ENCODE results near the gene EEF1AKMT2.
"Not testable (repeated sequence)": the region's sequence is repeated elsewhere in the genome, so short reads cannot be mapped to it uniquely, and the experiment has no call there.

The EEF1AKMT2 gene

DNA sequence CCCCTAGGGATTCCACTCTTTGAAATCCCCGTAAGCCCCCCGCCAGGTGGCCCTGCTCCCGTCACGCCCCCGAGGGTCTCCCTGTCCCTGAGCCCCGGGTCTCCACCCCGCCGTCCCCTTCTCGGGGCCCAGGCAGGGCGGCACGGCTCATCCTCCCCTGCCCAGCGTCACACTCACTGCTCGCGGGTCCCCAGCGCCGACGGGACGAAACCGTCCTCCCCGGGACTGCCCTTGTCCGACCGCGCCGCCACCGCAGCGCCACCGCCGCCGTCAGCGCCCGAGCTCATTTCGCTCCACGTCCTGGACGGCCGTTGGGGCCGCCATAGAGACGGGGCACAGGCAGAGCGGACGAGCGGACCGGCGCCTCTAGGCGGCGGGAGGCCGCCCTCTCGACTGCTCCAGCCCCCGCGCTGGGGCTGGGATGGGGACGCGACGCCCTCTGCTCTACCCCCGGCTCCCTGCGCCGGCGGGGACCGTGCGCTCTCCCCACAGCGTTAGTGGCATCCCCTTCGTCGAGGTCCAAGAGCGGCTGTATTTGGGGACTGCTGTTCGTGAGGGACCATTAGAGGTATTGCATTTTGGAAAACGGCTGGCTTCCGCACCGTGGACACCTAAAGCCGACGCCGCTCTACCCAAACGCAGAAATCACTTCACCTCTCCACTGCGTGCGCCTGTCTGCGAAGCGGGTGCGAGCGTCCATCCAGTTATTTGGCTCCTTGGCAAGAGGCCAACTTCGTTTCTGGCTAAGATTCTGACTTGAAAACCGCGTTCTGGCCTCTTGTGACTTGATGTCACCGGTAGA is at the start of gene EEF1AKMT2:
Gene EEF1AKMT2 (minus strand): TSS at position 341 of the 802 bp plus-strand sequence. CDS start 54 bp downstream, at position 287.
- peak; percentile 85 for DNase-seq

DNA sequence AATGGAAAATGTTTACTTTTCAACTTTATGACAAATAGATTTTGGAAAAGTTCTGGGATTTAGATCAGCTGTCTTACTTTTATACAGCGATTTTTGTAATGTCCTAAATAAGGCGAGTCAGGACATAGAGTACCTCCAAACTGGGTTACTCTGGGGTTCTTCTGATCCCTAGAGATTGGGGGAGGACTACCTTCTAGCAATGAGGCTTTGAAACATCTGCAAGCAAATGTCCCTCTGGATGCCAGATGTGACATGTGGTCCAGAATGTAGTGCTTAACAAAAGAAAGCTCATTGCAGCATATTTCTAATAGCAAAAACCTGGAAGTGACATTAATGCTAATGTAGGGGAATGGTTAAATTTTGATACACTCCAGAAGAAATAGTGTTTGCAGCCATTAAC is 46.0 kb upstream of the EEF1AKMT2 start:
- DNase-seq = no peak

DNA sequence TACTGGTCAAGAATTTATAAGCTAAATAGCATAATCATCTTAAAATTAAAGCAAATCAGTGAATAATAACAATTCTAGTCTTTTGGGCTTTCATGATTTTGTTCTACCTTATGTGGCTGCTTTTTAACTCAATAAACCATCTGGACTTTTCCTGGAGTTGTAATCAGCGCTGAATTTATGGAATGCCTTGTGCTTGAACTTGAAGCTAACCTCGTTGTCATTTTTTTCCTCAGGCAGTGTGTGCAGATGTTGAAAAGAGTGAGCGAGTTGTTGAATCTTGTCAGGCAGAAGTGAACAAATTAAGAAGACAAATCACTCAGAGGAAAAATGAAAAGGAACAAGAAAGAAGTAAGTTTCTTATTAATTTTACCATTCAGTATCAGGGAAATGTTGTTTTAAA is 39.4 kb upstream of the EEF1AKMT2 start:
- DNase-seq = no peak

DNA sequence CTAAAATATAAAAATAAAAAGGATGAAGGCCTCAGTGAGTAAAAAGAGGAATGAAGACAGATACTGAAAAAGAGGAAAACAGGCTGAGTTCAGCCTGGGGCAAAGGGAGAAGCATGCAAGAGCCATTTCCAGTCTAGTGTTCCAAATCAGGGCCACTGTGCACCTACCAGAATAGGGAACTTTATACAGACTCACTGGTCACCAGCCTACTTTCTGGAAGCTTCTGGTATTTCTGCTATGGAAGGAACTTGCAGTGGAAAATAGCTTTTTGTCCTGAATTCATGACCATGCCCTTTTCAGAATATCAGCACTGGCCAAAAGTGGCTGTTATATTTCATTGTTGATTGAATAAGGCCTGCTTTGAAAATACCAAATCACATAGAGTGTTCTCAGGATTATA is 38.8 kb upstream of the EEF1AKMT2 start:
- no peak for DNase-seq

DNA sequence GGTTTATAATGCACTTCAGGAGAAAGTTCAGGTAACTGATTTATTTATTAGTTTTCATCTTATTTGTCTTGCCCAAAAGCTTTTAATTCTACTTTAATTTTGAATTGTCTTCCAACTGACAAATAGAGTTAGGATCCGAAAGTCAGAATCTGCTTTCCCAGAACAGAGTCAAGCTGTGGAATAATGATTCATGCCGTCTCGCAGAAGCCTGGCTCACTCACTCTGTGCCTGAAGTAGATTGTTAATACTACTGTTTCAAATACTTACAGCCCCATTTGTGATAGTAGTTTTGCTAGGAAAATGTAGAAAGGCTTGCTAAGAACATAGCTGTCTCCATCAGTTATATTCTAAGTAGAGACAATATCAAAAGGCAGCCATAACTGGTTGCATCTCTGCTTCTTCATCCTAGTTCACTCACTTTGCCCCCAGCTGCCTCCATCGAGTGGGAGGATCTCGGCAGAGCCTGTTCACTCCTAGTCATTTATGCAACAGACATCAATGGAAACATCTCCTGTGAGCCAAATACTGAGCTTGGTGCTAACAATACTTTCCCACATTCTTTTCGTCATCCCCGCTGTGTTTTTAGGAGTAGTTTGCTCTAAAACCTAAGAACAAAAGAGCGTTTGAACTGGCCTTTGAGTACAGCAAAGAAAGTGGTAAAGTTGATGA is 37.9 kb upstream of the EEF1AKMT2 start:
- DNase-seq = no peak

DNA sequence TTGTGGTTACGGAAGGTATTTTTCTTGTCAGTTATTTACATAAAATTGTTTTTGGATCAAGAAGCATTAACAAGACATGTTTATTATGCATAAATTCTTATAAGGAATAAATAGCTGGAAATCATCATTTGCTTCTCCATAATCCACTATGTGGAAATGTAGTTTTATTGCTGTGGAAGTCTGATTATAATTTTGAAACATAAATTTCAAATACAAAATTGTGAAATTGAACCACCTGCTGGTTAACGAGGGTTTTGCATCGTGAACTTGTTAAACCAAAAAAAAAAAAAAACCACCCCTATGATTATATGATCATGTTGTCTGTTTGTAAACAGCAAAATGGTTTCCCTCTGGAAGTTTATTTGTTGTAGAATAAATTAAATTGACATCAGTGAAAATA is 35.8 kb upstream of the EEF1AKMT2 start:
- no peak for DNase-seq

DNA sequence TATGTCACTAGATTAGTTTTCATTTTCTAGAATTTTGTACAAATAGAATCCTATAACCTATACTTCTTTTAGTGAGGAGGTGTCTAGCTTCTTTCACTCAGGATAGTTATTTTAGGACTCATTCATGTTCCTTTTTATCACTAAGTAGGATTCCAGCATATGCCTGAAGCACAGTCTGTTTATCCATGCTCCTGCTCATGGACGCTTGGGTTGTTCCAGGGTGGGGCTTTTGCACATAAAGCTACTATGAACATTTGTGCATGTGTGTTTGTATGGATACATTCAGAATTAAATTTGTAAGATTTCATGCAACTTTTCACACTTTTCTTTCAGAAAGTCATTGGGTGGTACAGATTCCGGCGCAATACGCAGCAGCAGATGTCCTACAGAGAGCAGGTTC is 34.6 kb upstream of the EEF1AKMT2 start:
- DNase-seq = no peak

DNA sequence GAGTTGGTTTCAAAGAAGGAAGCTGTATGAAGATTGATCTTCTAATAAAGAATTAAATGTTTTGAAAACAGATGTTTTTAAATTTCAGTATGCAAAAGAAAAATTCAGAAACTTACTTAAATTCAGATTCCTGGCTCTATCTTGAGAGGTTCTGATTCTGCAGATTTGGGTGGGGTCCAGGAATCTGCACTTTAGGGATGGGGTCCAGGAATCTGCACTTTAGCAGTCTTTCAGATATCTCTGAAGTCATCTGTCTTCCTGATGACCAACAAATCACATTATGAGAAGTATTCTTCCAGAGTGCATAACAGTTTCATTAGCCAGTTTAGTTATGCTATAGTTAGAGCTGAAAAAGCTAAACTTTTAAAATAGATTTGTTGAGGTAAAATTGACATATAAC is 34.0 kb upstream of the EEF1AKMT2 start:
- no peak for DNase-seq

DNA sequence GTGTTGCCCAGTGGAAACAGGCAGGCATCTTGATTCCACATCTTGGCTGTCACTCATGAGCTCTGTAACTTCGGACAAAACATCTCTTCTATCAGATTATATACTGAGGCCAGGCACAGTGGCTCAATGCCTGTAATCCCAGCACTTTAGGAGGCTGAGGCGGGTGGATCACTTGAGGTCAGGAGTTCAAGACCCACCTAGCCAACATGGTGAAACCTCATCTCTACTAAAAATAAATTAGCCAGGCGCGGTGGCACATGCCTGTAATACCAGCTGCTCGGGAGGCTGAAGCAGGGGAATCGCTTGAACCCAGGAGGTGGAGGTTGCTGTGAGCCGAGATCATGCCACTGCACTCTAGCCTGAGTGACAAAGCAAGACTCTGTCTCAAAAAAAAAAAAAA is 33.2 kb upstream of the EEF1AKMT2 start:
- DNase-seq = not testable (repeated sequence)

DNA sequence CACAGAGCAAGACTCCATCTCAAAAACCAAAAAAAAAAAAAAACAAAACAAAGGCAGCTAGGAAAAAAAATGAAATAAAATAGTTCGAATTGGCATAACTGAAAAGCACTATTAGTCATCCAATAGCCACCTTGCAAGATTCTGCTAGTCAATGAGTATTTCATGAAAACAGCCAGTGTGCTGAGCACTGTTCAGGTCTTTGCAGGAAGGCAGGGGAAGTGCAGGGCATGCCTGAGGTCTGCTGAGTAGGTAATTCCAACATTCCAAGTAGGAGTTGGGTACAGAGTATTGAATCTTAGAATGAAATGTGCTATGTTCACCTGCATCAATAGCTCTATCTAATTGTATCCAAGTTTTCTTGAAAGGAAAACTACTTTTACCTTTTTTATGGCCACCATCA is 32.8 kb upstream of the EEF1AKMT2 start:
- no peak for DNase-seq

DNA sequence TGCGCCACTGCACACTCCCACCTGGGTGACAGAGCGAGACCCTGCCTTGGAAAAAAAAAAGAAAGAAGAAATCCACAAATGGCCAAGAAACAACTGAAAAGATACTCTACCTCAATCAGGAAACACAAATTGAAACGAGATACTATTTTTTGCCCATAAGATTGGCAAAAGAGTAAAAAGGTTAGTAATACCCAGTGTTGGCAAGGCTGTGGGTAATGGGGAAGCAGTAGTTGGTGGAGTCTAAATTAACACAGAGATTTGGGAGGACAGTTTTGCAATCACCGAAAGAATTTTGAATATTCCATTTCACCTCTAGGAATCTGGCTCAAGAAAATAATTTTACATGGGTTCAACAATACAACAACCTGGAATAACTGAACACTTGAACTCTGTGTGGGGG is 29.8 kb upstream of the EEF1AKMT2 start:
- no peak for DNase-seq

DNA sequence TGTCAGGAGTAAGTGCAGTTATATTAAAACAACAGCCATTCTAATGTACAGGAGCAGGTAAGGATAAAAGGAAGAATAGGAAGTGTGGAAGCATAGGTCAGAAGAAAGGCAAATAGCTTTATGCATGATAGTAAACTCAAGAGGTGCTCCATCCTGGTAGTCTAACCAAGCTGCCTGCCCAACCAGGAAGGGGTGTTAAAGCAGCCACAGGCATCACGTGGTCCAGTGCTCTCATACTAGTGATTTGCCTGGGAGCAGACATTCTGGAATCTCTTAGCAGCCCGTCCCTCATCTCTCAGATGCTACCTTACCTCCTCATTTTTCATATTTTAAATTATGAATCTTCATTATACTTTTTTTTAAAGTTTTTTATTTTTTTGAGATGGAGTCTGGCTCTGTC is 28.4 kb upstream of the EEF1AKMT2 start:
- no peak for DNase-seq

DNA sequence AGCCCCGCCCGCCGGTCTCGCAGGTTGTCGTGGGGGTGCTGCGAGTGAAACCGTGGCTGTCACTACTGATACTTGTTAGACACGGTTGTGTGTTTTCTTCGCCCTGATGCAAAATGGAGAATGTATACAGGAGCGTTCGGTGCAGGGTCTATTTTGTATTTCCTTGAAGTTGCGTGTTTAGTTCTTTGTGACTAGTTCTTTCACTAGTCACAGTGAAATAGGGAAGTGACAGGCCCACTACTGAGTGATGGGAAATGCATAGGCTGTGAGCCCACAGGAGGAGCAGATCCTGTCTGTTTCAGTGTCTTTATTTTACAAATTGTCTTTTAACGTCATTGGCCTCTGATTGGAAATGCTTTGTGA is 10.6 kb upstream of the EEF1AKMT2 start:
- DNase-seq = peak; percentile 12

DNA sequence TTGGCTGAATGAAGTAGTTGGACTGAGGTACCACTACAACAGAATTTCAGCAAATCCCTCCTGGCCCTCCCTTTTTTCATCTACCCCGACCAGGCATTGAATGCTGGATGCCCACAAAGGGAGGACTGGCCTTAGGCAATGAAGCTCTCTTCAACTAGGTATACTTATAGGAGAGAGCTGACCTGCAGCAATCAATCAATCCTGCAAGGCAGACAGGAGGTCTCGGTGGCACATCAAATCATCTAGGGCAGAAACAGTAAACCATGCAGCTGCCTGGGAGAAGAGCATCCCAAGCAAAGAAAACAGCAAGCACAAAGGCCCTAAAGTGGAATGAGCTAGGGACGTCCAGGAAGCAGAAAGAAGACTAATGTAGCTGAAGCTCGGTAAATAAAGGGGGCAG is 7.5 kb upstream of the EEF1AKMT2 start:
- no peak for DNase-seq

DNA sequence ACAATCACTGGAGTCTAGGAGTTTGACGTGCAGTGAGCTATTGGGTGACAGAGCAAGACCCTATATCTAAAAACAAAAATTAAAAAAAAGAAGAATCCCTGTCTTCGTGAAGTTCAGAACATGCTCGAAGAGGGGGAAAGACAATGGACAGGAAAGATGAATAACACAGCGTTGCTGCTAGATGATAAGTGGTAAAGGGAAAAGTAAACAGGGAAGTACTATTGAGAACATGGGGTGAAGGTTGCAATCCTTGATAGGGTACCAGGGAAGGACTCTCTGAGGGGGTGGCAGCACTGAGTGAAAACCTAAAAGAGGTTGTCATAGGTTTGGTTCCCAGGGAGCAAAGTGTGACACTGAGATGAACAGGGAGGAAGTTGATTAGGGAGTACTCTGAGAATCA is 7.1 kb upstream of the EEF1AKMT2 start:
- DNase-seq = no peak

DNA sequence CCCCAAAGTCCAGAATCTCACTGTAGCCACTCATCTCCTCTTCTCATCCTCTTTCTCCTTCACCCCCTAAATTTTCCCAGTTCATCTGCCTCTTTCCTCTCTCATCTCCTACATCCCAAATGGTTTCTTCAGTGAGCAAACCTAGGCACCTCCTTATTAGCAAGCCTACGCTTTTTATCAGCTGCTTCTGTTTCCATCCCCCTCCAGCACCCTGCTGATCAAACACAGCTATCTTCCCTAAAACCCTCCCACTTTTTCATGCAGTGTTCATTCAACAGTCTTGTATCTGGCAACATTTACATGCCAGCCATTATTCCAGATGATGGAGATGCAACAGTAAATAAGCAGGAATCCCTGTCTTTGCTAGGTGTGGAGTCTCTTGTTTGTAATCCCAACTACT is 6.7 kb upstream of the EEF1AKMT2 start:
- no peak for DNase-seq

DNA sequence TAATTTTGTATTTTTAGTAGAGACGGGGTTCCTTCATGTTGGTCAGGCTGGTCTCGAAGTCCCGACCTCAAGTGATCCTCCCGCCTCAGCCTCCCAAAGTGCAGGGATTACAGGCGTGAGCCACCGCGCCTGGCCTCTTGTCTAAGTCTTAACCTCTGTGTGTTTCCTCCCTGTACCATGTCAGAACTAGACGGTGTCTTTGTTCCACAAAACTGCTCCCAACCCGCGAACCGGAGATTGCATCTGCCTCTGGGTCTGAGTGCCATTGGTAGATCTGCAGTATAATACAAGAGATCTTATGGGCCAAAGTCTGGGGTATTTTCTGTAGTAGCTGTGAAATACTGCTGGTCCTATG is 1.3 kb upstream of the EEF1AKMT2 start:
- no peak for DNase-seq

DNA sequence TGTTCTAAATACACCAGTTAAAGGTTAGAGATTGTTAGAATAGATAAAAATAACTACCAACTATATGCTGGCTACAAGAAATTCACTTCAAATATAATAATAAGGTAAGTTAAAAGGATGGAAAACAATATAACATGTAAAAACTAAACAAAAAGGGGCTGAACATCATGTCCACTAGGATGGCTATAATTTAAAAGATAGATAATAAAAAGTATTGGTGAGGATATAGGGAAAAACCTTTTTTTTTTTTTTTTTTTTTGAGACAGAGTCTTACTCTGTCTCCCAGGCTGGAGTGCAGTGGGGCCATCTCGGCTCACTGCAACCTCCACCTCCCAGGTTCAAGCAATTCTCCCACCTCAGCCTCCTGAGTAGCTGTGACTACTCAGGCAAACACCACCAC is 8.8 kb downstream of the EEF1AKMT2 start:
- not testable (repeated sequence) for DNase-seq

DNA sequence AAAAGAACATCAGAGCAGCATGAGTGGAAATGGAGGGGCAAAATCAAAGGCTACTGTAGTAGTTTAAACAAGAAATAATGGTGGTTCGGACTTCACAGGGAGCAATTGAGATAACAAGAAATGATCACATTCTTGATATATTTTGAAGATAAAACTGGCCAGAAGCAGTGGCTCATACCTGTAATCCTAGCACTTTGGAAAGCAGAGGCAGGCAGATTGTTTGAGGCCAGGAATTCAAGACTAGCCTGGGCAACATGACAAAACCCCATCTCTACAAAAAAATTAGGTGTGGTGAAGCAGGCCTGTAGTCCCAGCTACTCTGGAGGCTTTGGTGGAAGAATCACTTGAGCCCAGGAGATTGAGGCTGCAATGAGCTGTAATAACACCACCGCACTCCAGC is 22.9 kb downstream of the EEF1AKMT2 start:
- no peak for DNase-seq

DNA sequence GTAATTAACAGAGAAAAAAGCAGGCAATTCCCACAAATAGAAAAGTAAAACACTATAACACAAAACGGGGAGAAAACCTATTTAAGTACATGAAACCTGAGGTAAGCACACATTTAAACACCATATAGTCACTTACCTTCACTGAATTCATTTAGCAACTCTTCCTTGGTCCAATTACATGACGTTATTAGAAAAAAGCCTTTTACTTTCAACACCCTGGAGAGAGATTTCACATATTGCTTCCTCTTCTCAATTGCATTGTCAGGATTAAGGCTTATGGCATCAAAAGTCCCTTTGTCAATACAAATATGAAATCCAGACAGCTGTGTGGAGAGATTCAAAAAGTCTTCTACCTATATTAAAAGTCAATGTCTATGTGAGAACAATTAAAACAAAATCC is 26.4 kb downstream of the EEF1AKMT2 start:
- DNase-seq = no peak

DNA sequence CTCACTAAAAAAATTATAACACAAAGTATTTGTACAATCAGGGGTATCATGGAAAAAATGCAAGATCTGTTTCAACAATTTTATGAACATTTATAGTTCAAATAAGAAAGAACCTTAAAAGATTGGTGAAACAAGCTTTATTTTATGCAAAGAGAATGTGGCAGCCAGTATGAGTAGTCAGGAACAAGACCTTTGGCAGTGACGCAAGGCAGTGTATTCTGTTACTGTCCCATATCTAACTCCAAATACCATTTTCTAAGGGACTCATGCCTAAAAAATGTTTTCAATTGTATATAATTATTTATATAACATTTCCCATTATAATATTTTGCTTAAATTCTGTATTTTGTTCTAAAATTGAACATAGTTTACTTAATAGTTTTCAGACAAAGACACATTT is 28.4 kb downstream of the EEF1AKMT2 start:
- DNase-seq = no peak

DNA sequence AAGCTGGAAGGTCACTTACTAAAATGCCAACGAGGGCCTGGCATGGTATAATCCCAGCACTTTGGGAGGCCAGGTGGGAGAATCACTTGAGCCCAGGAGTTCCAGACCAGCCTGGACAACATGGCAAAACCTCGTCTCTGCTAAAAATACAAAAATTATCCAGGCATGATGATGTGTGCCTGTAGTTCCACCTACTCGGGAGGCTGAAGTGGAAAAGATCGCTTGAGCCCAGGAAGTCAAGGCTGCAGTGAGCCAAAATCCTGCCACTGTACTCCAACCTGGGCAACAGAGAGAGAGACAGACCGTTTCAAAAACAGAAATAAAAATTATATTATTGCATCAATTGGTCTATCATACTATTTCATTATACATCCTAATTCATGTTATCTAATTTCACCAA is 29.4 kb downstream of the EEF1AKMT2 start:
- DNase-seq = no peak

DNA sequence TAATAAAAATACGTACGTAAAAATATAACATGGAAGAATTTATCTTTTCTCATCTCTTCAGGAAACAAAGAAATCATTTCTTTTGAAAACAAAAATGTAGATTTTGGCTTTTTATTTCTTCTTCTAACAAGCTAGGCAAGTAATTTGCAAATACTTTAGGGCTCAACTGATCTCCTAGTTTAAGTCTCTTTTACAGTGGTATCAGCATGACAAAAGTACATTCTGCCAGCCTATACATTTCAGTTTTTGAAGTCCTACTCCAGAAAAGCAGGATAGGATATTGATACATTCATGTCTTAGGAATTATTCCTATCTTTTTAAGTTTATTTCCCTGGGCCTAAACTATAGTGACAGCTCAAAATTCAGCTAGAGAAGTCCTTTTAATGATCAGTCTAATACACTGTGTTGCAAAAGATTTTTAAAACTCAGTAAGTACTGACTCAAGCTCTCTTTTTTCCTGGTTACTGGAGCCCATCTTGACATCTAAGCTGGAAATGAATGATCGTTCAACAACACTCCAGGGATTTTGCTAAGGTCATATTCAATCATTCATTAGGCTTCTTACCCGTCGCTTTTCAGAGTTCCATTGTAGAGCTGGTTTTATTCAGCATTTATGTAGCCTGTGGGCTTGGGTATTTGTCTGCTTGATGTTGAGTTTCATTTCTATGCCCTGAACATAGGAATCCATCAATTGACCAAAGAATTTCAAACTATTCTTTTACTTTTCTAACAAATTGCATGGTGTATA is 35.4 kb downstream of the EEF1AKMT2 start:
- DNase-seq = no peak

DNA sequence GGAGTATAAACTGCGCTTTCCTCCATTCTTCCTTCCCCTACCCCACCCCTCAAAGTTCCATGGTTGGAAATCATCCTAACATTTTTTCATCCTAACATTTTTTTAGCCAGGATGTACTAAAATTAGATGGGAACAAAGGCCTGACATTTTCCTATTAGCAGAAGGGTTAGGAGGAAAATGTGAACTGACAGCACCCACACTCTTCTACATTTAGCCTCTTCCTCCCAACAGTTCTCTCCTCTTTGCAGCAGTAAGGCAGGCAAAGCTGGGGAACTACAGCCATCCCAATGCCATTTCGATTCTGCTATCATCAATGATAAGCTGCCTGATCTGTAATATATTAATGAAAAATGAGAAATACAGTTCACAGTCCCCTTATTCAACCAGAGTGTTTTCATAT is 36.1 kb downstream of the EEF1AKMT2 start:
- DNase-seq = no peak

All from stimulated activated CD4-positive, alpha-beta T cell treated with anti-CD3 and anti-CD28 coated beads, Interleukin-1b, Interleukin-23, amount 100 ng/mL, for 48 hours (primary cell).